ENCODE data around the gene CHD1.

The CHD1 gene

DNA sequence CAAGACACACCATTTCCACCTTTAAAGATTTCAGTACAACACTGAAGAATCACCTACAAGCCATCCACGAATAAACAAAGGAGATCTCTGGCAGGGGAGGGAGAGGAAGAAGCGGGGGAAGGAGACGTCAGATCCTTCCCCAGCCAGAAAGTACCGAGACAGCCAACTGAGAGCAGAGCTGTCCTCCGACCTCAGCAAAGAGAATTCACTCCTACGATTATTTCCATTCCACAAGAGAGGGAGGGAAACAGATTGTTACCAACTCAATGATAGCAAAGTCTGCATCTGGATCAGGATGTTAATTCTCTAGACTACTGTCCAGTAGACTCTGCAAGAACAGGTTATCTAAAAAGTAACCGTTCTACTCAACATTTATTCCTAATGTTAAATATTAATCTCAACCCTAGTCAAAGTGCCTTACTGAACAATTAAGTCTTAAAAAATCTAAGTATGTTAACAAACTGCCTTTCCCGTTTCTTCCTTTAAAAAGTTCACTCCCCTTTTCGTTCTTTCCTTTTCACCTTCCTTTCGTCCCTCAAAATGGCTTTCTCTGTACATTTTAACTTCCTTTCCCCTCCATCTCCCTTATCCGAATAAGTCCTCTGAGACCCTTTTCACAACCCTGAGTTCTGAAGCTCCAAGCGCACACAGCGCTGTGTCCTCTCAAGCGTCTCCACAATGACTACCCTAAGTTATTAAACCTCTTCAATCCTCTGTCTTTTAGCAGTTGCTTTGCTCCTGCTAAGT is 1.4 kb downstream of the CHD1 start:
- no peak for TF ChIP-seq CTCF (IDR thresholded peaks at IDR 0.05; ENCODE audit: insufficient read depth, low read length, poor library complexity, severe bottlenecking)
- Histone ChIP-seq H3K4me3 (replicated peaks; ENCODE audit: low read depth, low read length) (peak overlapping the region; percentile 99), H3K36me3 (ENCODE audit: control insufficient read depth, insufficient read depth, low read length) (peaks cover 3% of the 10 kb centered on the region), H3K27me3 (replicated peaks; ENCODE audit: control insufficient read depth, insufficient read depth, low read length) (no peaks in the 10 kb centered on the region)
- peak; percentile 31 for DNase-seq (ENCODE audit: extremely low read depth, insufficient read length)

DNA sequence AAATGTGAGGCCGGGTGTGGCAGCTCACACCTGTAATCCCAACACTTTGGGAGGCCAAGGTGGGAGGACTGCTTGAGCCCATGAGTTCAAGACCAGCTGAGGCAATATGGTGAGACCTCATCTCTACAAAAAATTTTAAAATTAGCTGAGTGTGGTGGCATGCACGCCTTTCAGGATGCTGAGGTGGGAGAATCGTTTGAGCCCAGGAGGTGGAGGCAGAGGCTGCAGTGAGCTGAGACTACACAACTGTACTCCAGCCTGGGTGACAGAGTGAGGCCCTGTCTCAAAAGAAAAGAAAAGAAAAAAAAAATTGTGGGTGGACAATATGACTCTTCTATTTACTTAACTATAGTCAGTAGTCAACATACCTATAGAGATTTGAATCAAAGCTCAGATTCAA is 4.8 kb downstream of the CHD1 start:
- Histone ChIP-seq H3K27me3 (replicated peaks; ENCODE audit: control insufficient read depth, insufficient read depth, low read length) (no peaks in the 10 kb centered on the region), H3K36me3 (ENCODE audit: control insufficient read depth, insufficient read depth, low read length) (peaks cover 5% of the 10 kb centered on the region), H3K4me3 (replicated peaks; ENCODE audit: low read depth, low read length) (no peak overlapping the region)
- TF ChIP-seq CTCF (IDR thresholded peaks at IDR 0.05; ENCODE audit: insufficient read depth, low read length, poor library complexity, severe bottlenecking): no peak
- DNase-seq (ENCODE audit: extremely low read depth, insufficient read length): no peak

GRCh38 chr5:98921947-98922505 is 6.8 kb downstream of the CHD1 start:
- no peak overlapping the region for H3K4me3 ChIP-seq (replicated peaks; ENCODE audit: low read depth, low read length)
- TF ChIP-seq CTCF (IDR thresholded peaks at IDR 0.05; ENCODE audit: insufficient read depth, low read length, poor library complexity, severe bottlenecking): no peak
- no peaks in the 10 kb centered on the region for H3K27me3 ChIP-seq (replicated peaks; ENCODE audit: control insufficient read depth, insufficient read depth, low read length)
- no peak for DNase-seq (ENCODE audit: extremely low read depth, insufficient read length)
- H3K36me3 ChIP-seq (ENCODE audit: control insufficient read depth, insufficient read depth, low read length): peaks cover 5% of the 10 kb centered on the region

DNA sequence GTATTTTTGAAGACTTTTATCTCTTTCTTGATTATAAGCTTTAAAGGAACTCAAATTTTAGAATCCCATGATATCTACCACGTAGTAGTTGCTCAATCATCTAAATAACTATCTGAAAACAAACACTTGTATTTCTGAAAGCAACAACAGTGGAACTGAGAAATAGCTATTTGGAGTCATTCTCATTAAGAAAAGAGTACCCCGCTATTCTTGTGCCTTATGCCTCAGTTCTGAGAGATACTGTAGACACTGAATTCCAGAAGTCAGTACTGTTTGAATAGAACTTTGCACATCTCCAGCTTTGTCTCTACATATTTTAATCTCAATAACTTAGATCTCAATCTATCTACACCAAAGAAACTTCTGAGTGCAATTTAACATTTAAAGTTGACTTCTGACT is 11.4 kb downstream of the CHD1 start:
- TF ChIP-seq CTCF (IDR thresholded peaks at IDR 0.05; ENCODE audit: insufficient read depth, low read length, poor library complexity, severe bottlenecking): no peak
- no peak for DNase-seq (ENCODE audit: extremely low read depth, insufficient read length)
- H3K4me3 ChIP-seq (replicated peaks; ENCODE audit: low read depth, low read length): no peak overlapping the region
- H3K27me3 ChIP-seq (replicated peaks; ENCODE audit: control insufficient read depth, insufficient read depth, low read length): no peaks in the 10 kb centered on the region
- H3K36me3 ChIP-seq (ENCODE audit: control insufficient read depth, insufficient read depth, low read length): peaks cover 4% of the 10 kb centered on the region

DNA sequence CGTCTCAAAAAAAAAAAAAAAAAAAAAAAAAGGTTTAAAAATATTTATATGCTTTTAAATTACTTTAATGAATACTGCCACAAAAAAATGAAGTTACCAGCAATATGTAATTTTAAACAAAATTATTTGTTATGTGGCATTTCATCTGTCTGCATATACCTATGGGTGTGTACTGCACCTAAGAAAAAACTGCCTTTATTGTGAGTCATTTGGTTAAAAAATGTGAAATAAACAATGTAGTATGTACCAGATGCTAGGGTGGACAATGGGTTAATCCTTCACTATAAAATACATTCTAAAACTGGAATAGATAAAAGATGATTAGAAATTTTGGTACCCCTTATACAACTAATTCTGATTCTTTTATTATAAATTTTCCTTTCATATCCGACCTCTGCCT is 12.3 kb downstream of the CHD1 start:
- Histone ChIP-seq H3K27me3 (replicated peaks; ENCODE audit: control insufficient read depth, insufficient read depth, low read length) (no peaks in the 10 kb centered on the region), H3K4me3 (replicated peaks; ENCODE audit: low read depth, low read length) (no peak overlapping the region), H3K36me3 (ENCODE audit: control insufficient read depth, insufficient read depth, low read length) (peaks cover 5% of the 10 kb centered on the region)
- TF ChIP-seq CTCF (IDR thresholded peaks at IDR 0.05; ENCODE audit: insufficient read depth, low read length, poor library complexity, severe bottlenecking): no peak
- DNase-seq (ENCODE audit: extremely low read depth, insufficient read length): no peak
